GM12878 (cell line): Measurements from ENCODE around the gene MASP1. TPM values are rescaled to one million over a fixed set of nuclear protein-coding genes. Genes with fewer than 3 reads are reported as not detected.

Experiments
- ATAC-seq: fragments of 200-7000 bp; cut with Tn5 transposase; 3 replicates; pipeline ENCODE4 v1.9.1; 2020; ENCODE audit warnings: mild to moderate bottlenecking, moderate library complexity
- Bru-seq: library from RNA; stranded (reverse); fragments of 400-500 nt; gene quantifications from one replicate; lab custom pipeline; 2021; lab: Mats Ljungman, UMichigan
- BruChase-seq, 2 experiments: library from RNA; stranded (reverse); fragments of 400-500 nt; gene quantifications; one replicate each; lab custom pipeline; 2021; lab: Mats Ljungman, UMichigan
- BruUV-seq: library from RNA; stranded (reverse); fragments of 400-500 nt; replicated peaks from 2 replicates; lab custom pipeline; 2021; lab: Mats Ljungman, UMichigan
- CTCF ChIA-PET: fragments of 300-600 bp; sonication (Branson Sonifier 250); formaldehyde crosslinking; extraction: SDS; loops from one replicate; lab custom pipeline; 2021; ENCODE audit warnings: inconsistent platforms; lab: Yijun Ruan, JAX
- POLR2A ChIA-PET: fragments of 350-600 bp; formaldehyde crosslinking; extraction: SDS; loops from one replicate; lab custom pipeline; 2021; ENCODE audit warnings: inconsistent platforms; lab: Charles Lee
- RAD21 ChIA-PET: fragments of 300-600 bp; sonication (Branson Sonifier 250); formaldehyde crosslinking; loops from one replicate; lab custom pipeline; 2023; ENCODE audit warnings: antibody characterized with exemption; ENCODE audit not compliant: unreplicated experiment; lab: Charles Lee
- SMC1A ChIA-PET: fragments of 300-600 bp; sonication (Branson Sonifier 250); formaldehyde crosslinking; loops from one replicate; lab custom pipeline; 2023; ENCODE audit not compliant: unreplicated experiment, uncharacterized antibody; lab: Charles Lee
- DNase-seq: peaks from one replicate; pipeline ENCODE4 v3.0.0-alpha.2; 2011; ENCODE audit warnings: low read depth, low spot score
- FAIRE-seq: peaks from 3 replicates; lab custom pipeline; 2011; peaks lifted over from hg19 to GRCh38; lab: Jason Lieb, UNC
- H2AFZ ChIP-seq: 2 replicates; pipeline ENCODE4 v1.6.0; 2011; ENCODE audit warnings: low read depth, low read length, control low read depth; ENCODE audit not compliant: control insufficient read depth
- H3K27ac ChIP-seq: 2 replicates; pipeline ENCODE4 v1.5.1; 2011; ENCODE audit warnings: control low read depth; ENCODE audit not compliant: control insufficient read depth, insufficient read depth
- H3K27me3 ChIP-seq, 2 experiments: replicated peaks in 1 of 2; 2 replicates each; pipeline versions ENCODE4 v1.6.0 to v1.6.1; 2011; ENCODE audit warnings: low read length in 1 of 2; ENCODE audit not compliant: control insufficient read depth in 2 of 2, insufficient read depth in 2 of 2
- H3K36me3 ChIP-seq, 2 experiments: 2 replicates each; pipeline ENCODE4 v1.5.1; 2011; ENCODE audit warnings: low read length in 1 of 2; ENCODE audit not compliant: control insufficient read depth in 2 of 2, insufficient read depth in 2 of 2
- H3K4me1 ChIP-seq: 2 replicates; pipeline ENCODE4 v1.6.1; 2011; ENCODE audit warnings: mild to moderate bottlenecking, low read length, moderate library complexity, mixed read lengths; ENCODE audit not compliant: control insufficient read depth, insufficient read depth
- H3K4me2 ChIP-seq: 2 replicates; pipeline ENCODE4 v1.6.0; 2011; ENCODE audit warnings: control low read depth; ENCODE audit not compliant: control insufficient read depth, insufficient read depth
- H3K4me3 ChIP-seq: fragments of 200-600 bp; sonication (generic); 2 replicates; pipeline ENCODE4 v1.5.1; 2016
- H3K79me2 ChIP-seq: 2 replicates; pipeline ENCODE4 v1.6.0; 2011; ENCODE audit warnings: low read length; ENCODE audit not compliant: control insufficient read depth, insufficient read depth
- H3K9ac ChIP-seq: 2 replicates; pipeline ENCODE4 v1.8.0; 2011; ENCODE audit warnings: low read length, control low read depth, mixed read lengths; ENCODE audit not compliant: control insufficient read depth, insufficient read depth
- H3K9me3 ChIP-seq: replicated peaks from 3 replicates; pipeline ENCODE4 v1.5.1; 2011; ENCODE audit warnings: mild to moderate bottlenecking, low read length; ENCODE audit not compliant: control insufficient read depth, insufficient read depth
- H4K20me1 ChIP-seq: 2 replicates; pipeline ENCODE4 v1.6.0; 2011; ENCODE audit not compliant: control insufficient read depth, insufficient read depth
- BMI1 ChIP-seq: fragments of 450-650 bp; IDR thresholded peaks from 2 replicates; pipeline ENCODE4 v1.6.1; 2016; ENCODE audit warnings: mild to moderate bottlenecking, moderate library complexity, borderline replicate concordance
- BRCA1 ChIP-seq: IDR thresholded peaks from 2 replicates; pipeline ENCODE4 v1.6.1; 2011; ENCODE audit warnings: low read depth, low read length, improper control_type of control experiment
- CHD1 ChIP-seq: IDR thresholded peaks from 2 replicates; pipeline ENCODE4 v1.6.1; 2012; ENCODE audit warnings: low read depth, low read length, improper control_type of control experiment
- EP300 ChIP-seq, 2 experiments: fragments of 150-350 bp in 1 of 2; IDR thresholded peaks; 2 replicates each; pipeline ENCODE4 v1.6.1; 2011 to 2012; ENCODE audit warnings: low read depth in 2 of 2, low read length in 2 of 2, borderline replicate concordance in 1 of 2, improper control_type of control experiment in 1 of 2, inconsistent platforms in 1 of 2; ENCODE audit not compliant: control insufficient read depth in 1 of 2
- IRF4 ChIP-seq: IDR thresholded peaks from 2 replicates; pipeline ENCODE4 v1.6.1; 2011; ENCODE audit warnings: low read depth, low read length
- LARP7 ChIP-seq: fragments of 450-650 bp; IDR thresholded peaks from 2 replicates; pipeline ENCODE4 v1.6.1; 2017; ENCODE audit warnings: mild to moderate bottlenecking
- MTA2 ChIP-seq: fragments of 450-650 bp; IDR thresholded peaks from 2 replicates; pipeline ENCODE4 v1.6.1; 2016; ENCODE audit warnings: low read depth, mild to moderate bottlenecking, moderate library complexity
- MXI1 ChIP-seq: fragments of 150-350 bp; IDR thresholded peaks from 2 replicates; pipeline ENCODE4 v1.6.1; 2011; ENCODE audit warnings: low read depth, mild to moderate bottlenecking, inconsistent platforms, low read length, improper control_type of control experiment
- NFIC ChIP-seq: IDR thresholded peaks from 2 replicates; pipeline ENCODE4 v1.6.1; 2012; ENCODE audit warnings: low read depth, mild to moderate bottlenecking, inconsistent platforms, low read length, moderate library complexity
- NFYA ChIP-seq: IDR thresholded peaks from 2 replicates; pipeline ENCODE4 v1.6.1; 2011; ENCODE audit warnings: low read depth, mild to moderate bottlenecking, low read length, improper control_type of control experiment, borderline replicate concordance
- NFYB ChIP-seq: IDR thresholded peaks from 2 replicates; pipeline ENCODE4 v1.6.1; 2011; ENCODE audit warnings: low read depth, mild to moderate bottlenecking, low read length, improper control_type of control experiment, moderate library complexity; ENCODE audit not compliant: insufficient read depth
- POLR2AphosphoS5 ChIP-seq: IDR thresholded peaks from 2 replicates; pipeline ENCODE4 v1.6.1; 2011; ENCODE audit warnings: mild to moderate bottlenecking, low read length, inconsistent platforms
- TCF12 ChIP-seq: IDR thresholded peaks from 2 replicates; pipeline ENCODE4 v1.6.1; 2011; ENCODE audit warnings: low read depth, mild to moderate bottlenecking, low read length
- ZNF24 ChIP-seq: fragments of 450-650 bp; IDR thresholded peaks from 2 replicates; pipeline ENCODE4 v1.6.1; 2017; ENCODE audit warnings: antibody characterized with exemption, mild to moderate bottlenecking
- ZNF622 ChIP-seq: fragments of 450-650 bp; IDR thresholded peaks from 2 replicates; pipeline ENCODE4 v1.6.1; 2017; ENCODE audit warnings: mild to moderate bottlenecking, inconsistent platforms
- WGBS: methylation state at CpG from one replicate; pipeline ENCODE4 v1.1.6; 2016; ENCODE audit warnings: low lambda C conversion rate; ENCODE audit not compliant: insufficient replicate concordance, insufficient coverage; ENCODE audit errors: missing lambda C conversion rate; 5-methylcytosine and 5-hydroxymethylcytosine counted together
- in situ Hi-C: fragments of 300-500 bp; cut with MboI; formaldehyde crosslinking; loops from 9 replicates; pipeline ENCODE4 v1.14.3; 2018; ENCODE audit warnings: mixed read lengths
- intact Hi-C: fragments of 100-400 bp; cut with micrococcal nuclease; formaldehyde crosslinking; loops from one replicate; pipeline ENCODE4 v1.14.2; 2022; ENCODE audit not compliant: unreplicated experiment
- long read RNA-seq, 2 experiments: library from polyadenylated mRNA; unstranded; transcript quantifications; one replicate each; pipeline ENCODE4 v2.0.0, GENCODE V29; 2019 to 2020
- polyA minus RNA-seq, 3 experiments: library from RNA; depleted of rRNA, polyadenylated mRNA; stranded (reverse); fragments of >200 nt; gene quantifications; 2 replicates each; pipeline ENCODE4 v1.2.3, GENCODE V29; 2011
- polyA plus RNA-seq, 11 experiments: library from polyadenylated mRNA; depleted of rRNA in 4 of 11; unstranded in 6 of 11; stranded (reverse) in 5 of 11; fragments of >200 nt; fragmentation: Nextera tagmentation in 4 of 11; fragmentation: Illumina TruSeq in 1 of 11; extraction: Ambion mirVana in 4 of 11; extraction: Trizol in 1 of 11; gene quantifications; 1 replicate in 1 of 11; 2 replicates in 10 of 11; pipeline versions ENCODE4 v1.2.1 to v1.2.3, GENCODE V29; 2011 to 2016; ENCODE audit warnings: inconsistent platforms in 2 of 11, missing spikeins in 2 of 11, low read depth in 1 of 11
- total RNA-seq, 4 experiments: library from RNA; depleted of rRNA in 3 of 4; stranded (reverse); fragments of >200 nt in 3 of 4; fragmentation: Illumina TruSeq in 1 of 4; extraction: Trizol in 1 of 4; gene quantifications; 2 replicates each; pipeline versions ENCODE4 v1.2.1 to v1.2.3, GENCODE V29; 2013 to 2021
- TF ChIP-seq, protein P1 (sequence below): fragments of 450-650 bp; IDR thresholded peaks from 2 replicates; pipeline ENCODE4 v1.6.1; 2017; ENCODE audit warnings: mild to moderate bottlenecking, moderate library complexity

Gene MASP1, protein sequence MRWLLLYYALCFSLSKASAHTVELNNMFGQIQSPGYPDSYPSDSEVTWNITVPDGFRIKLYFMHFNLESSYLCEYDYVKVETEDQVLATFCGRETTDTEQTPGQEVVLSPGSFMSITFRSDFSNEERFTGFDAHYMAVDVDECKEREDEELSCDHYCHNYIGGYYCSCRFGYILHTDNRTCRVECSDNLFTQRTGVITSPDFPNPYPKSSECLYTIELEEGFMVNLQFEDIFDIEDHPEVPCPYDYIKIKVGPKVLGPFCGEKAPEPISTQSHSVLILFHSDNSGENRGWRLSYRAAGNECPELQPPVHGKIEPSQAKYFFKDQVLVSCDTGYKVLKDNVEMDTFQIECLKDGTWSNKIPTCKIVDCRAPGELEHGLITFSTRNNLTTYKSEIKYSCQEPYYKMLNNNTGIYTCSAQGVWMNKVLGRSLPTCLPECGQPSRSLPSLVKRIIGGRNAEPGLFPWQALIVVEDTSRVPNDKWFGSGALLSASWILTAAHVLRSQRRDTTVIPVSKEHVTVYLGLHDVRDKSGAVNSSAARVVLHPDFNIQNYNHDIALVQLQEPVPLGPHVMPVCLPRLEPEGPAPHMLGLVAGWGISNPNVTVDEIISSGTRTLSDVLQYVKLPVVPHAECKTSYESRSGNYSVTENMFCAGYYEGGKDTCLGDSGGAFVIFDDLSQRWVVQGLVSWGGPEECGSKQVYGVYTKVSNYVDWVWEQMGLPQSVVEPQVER
- total RNA-seq (2013; cell fraction: nucleolus; rRNA removed): not detected in 2 replicates
- total RNA-seq (2014; rRNA removed) (not detected in 2 replicates), total RNA-seq (2014; rRNA removed; fragmentation: Illumina TruSeq; extraction: Trizol) (not detected in 2 replicates), total RNA-seq (2021) (0.05 TPM in 1 of 2 replicates, not detected in the other), polyA plus RNA-seq (2011; rRNA removed) (not detected in 2 replicates), polyA plus RNA-seq (2014; fragmentation: Illumina TruSeq; extraction: Trizol) (not detected in 2 replicates), polyA plus RNA-seq (2014; fragmentation: Nextera tagmentation; extraction: Ambion mirVana) (not detected), polyA plus RNA-seq (2014; rRNA removed) (not detected in 2 replicates), polyA plus RNA-seq (2016; fragmentation: Nextera tagmentation; extraction: Ambion mirVana) (not detected), polyA minus RNA-seq (2011; rRNA and poly(A)+ RNA removed) (not detected in 2 replicates), Bru-seq, nascent RNA (not detected), BruChase-seq, experiment 1, labeled RNA remaining after a 6-hour chase (percentile 4 among the genes with signal in this experiment), BruChase-seq, experiment 2, labeled RNA remaining after a 2-hour chase (not detected)
- not detected for polyA plus RNA-seq (2011; ENCODE audit: low read depth)
- polyA plus RNA-seq (2011; cell fraction: cytosol; rRNA removed): not detected in 2 replicates
- not detected in 2 replicates for polyA plus RNA-seq (2011; cell fraction: nucleus; rRNA removed)
- not detected in 2 replicates for polyA plus RNA-seq (2012)
- polyA minus RNA-seq (2011; cell fraction: cytosol; rRNA and poly(A)+ RNA removed): not detected in 2 replicates
- polyA minus RNA-seq (2011; cell fraction: nucleus; rRNA and poly(A)+ RNA removed): not detected in 2 replicates
- long read RNA-seq, experiment 1: 0 reads
- long read RNA-seq, experiment 2: 0 reads

DNA sequence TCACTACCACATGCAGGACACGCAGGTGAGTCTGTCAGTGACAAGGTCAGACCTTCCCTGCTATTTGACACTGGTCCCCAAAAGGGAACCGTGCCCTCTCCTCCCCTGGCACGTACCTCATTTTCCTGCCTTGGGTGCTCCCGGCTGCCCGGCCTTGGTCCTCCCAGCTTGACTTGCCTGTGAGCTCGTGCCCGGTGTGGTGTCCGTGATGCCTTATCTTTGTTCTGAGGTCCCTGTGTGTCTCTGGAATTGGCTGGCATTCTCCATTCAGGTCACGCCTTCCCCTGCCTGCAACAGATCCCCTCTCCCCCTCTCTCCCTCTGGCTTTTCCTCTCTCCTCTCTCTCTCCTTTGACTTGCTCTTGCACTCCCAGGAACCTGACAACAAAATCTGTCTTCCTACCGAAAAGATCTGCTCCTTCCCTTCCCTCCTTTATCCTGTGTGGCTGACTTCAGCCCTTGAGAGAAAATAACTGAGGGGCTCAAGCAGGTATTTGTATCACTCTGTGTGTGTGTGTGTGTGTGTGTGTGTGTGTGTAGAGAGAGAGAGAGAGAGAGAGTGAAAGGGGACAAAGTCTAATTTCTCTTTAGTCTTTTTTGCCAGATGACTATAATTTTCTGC lies at the start of gene MASP1:
MASP1 (minus strand) TSS at position 226 of the 621 bp plus-strand sequence; CDS start at position 121, 105 bp downstream.
- DNase-seq (no peak), ATAC-seq (no peak), FAIRE-seq (no peak)
- no peak within 1 kb of the TSS for H3K4me2 ChIP-seq
- no peaks in the 10 kb centered on the region for H3K36me3 ChIP-seq
- no peak within 1 kb of the TSS for H3K27ac ChIP-seq
- ChIA-PET SMC1A (no interaction called here), RAD21 (no interaction called here), POLR2A (no interaction called here), CTCF (interaction anchor here (0.6 to 1.0 kb wide), 2 partner anchors 28 to 1776 kb away, joined by 3 to 4 read pairs; no protein-coding TSS in a partner anchor)
- in situ Hi-C loops: no loop called here
- H3K4me1 ChIP-seq: no peaks in the 10 kb centered on the region
- no peak within 1 kb of the TSS for H3K4me3 ChIP-seq
- no TSS peak for BruUV-seq
- H3K9me3 ChIP-seq: no peaks in the 10 kb centered on the region
- peaks cover 4 to 7% of the 10 kb centered on the region in 2 experiments for H3K27me3 ChIP-seq
- no peaks in the 10 kb centered on the region for H3K79me2 ChIP-seq
- 23% methylated on average over 10 of the region's 10 CpGs for WGBS
- intact Hi-C loops: no loop called here
- H4K20me1 ChIP-seq: no peaks in the 10 kb centered on the region
- H3K9ac ChIP-seq: no peak within 1 kb of the TSS
- no peak within 1 kb of the TSS for H2AFZ ChIP-seq
- TF ChIP-seq TCF12 (no peak), CHD1 (no peak), NFYB (no peak), ZNF622 (no peak), BMI1 (no peak), IRF4 (no peak), POLR2AphosphoS5 (no peak), BRCA1 (no peak), NFYA (no peak), EP300 (IDR thresholded peaks at IDR 0.05; ENCODE audit: borderline replicate concordance in 1 of 2, control insufficient read depth in 1 of 2, low read depth in 2 of 2, low read length in 2 of 2) (no peak), LARP7 (no peak), NFIC (no peak), MXI1 (no peak), ZNF24 (no peak), MTA2 (no peak)
- TF ChIP-seq, protein P1, sequence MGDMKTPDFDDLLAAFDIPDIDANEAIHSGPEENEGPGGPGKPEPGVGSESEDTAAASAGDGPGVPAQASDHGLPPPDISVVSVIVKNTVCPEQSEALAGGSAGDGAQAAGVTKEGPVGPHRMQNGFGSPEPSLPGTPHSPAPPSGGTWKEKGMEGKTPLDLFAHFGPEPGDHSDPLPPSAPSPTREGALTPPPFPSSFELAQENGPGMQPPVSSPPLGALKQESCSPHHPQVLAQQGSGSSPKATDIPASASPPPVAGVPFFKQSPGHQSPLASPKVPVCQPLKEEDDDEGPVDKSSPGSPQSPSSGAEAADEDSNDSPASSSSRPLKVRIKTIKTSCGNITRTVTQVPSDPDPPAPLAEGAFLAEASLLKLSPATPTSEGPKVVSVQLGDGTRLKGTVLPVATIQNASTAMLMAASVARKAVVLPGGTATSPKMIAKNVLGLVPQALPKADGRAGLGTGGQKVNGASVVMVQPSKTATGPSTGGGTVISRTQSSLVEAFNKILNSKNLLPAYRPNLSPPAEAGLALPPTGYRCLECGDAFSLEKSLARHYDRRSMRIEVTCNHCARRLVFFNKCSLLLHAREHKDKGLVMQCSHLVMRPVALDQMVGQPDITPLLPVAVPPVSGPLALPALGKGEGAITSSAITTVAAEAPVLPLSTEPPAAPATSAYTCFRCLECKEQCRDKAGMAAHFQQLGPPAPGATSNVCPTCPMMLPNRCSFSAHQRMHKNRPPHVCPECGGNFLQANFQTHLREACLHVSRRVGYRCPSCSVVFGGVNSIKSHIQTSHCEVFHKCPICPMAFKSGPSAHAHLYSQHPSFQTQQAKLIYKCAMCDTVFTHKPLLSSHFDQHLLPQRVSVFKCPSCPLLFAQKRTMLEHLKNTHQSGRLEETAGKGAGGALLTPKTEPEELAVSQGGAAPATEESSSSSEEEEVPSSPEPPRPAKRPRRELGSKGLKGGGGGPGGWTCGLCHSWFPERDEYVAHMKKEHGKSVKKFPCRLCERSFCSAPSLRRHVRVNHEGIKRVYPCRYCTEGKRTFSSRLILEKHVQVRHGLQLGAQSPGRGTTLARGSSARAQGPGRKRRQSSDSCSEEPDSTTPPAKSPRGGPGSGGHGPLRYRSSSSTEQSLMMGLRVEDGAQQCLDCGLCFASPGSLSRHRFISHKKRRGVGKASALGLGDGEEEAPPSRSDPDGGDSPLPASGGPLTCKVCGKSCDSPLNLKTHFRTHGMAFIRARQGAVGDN: no peak
